H1 (cell line): ENCODE data around the gene ANKFN1.

Source experiments
- EGR1 ChIP-seq: IDR thresholded peaks from 2 replicates; pipeline ENCODE4 v1.6.1; 2011; ENCODE audit warnings: low read depth, low read length, borderline replicate concordance
- EZH2 ChIP-seq: fragments of 200-600 bp; sonication (generic); IDR thresholded peaks from 2 replicates; pipeline ENCODE4 v1.7.1; 2012; ENCODE audit warnings: low read depth, mild to moderate bottlenecking, moderate library complexity, low read length, inconsistent platforms; ENCODE audit not compliant: severe bottlenecking
- FOSL1 ChIP-seq: IDR thresholded peaks from 2 replicates; pipeline ENCODE4 v1.6.1; 2011; ENCODE audit warnings: mild to moderate bottlenecking, low read depth, low read length, moderate library complexity; ENCODE audit not compliant: insufficient read depth
- HDAC6 ChIP-seq: IDR thresholded peaks from one replicate; pipeline ENCODE4 v1.7.1; 2012; ENCODE audit warnings: low read depth, mild to moderate bottlenecking, inconsistent platforms, low read length, moderate library complexity
- POLR2A ChIP-seq, 2 experiments: IDR thresholded peaks; 1 replicate in 1 of 2; 2 replicates in 1 of 2; pipeline ENCODE4 v1.6.1; 2011; ENCODE audit warnings: low read depth in 2 of 2, low read length in 2 of 2, mild to moderate bottlenecking in 2 of 2; ENCODE audit errors: control extremely low read depth in 1 of 2
- SIX5 ChIP-seq: IDR thresholded peaks from 2 replicates; pipeline ENCODE4 v1.6.1; 2011; ENCODE audit warnings: mild to moderate bottlenecking, low read depth, low read length
- TAF1 ChIP-seq: IDR thresholded peaks from 2 replicates; pipeline ENCODE4 v1.6.1; 2011; ENCODE audit warnings: mild to moderate bottlenecking, low read depth, low read length
- TAF7 ChIP-seq: optimal IDR thresholded peaks from 2 replicates; pipeline ENCODE3; 2011; ENCODE audit warnings: low read depth, mild to moderate bottlenecking, inconsistent platforms, low read length, moderate library complexity, borderline replicate concordance
- TEAD4 ChIP-seq: IDR thresholded peaks from 2 replicates; pipeline ENCODE4 v1.6.1; 2012; ENCODE audit warnings: low read depth, low read length, inconsistent platforms, mixed read lengths
- TF ChIP-seq, protein P1 (sequence below), 3 experiments: IDR thresholded peaks; 1 replicate in 2 of 3; 2 replicates in 1 of 3; pipeline versions ENCODE4 v1.5.1 to v1.6.1; 2011; ENCODE audit warnings: low read length in 3 of 3, mild to moderate bottlenecking in 3 of 3, inconsistent platforms in 2 of 3, low read depth in 1 of 3, moderate library complexity in 1 of 3; ENCODE audit not compliant: insufficient read depth in 1 of 3; ENCODE audit errors: control extremely low read depth in 1 of 3
- TF ChIP-seq, protein P2 (sequence below): IDR thresholded peaks from 2 replicates; pipeline ENCODE4 v1.6.1; 2012; ENCODE audit warnings: low read length, inconsistent platforms
- TF ChIP-seq, protein P3 (sequence below): IDR thresholded peaks from 2 replicates; pipeline ENCODE4 v1.6.1; 2012; ENCODE audit warnings: inconsistent platforms
- TF ChIP-seq, protein P4 (sequence below): IDR thresholded peaks from 2 replicates; pipeline ENCODE4 v1.6.1; 2012; ENCODE audit warnings: inconsistent platforms

DNA sequence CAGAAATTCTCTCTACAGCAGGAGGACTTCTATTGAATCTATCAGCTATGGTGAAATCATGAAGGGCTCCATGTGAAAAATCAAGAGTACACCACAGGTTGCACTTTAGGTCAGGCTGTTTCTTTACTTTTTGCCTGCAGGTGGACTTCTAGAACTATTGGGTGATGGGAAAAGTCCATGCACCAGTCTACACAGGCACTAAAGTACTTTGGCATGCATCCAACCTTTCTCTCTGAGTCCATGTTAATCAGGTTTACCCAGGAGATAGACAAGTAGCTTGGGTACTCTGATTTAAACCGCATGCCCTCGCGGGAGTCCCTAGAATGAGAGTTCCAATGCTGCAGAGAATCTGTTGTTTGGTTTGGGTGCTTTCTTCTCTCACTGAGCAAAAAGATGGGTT is 9.1 kb upstream of the ANKFN1 start:
- TF ChIP-seq FOSL1 (no peak), EZH2 (no peak), TEAD4 (no peak), HDAC6 (no peak), POLR2A (IDR thresholded peaks at IDR 0.05; ENCODE audit: control extremely low read depth in 1 of 2, low read depth in 2 of 2, low read length in 2 of 2) (no peak), EGR1 (no peak), TAF7 (no peak), SIX5 (no peak), TAF1 (no peak)
- TF ChIP-seq, protein P1, sequence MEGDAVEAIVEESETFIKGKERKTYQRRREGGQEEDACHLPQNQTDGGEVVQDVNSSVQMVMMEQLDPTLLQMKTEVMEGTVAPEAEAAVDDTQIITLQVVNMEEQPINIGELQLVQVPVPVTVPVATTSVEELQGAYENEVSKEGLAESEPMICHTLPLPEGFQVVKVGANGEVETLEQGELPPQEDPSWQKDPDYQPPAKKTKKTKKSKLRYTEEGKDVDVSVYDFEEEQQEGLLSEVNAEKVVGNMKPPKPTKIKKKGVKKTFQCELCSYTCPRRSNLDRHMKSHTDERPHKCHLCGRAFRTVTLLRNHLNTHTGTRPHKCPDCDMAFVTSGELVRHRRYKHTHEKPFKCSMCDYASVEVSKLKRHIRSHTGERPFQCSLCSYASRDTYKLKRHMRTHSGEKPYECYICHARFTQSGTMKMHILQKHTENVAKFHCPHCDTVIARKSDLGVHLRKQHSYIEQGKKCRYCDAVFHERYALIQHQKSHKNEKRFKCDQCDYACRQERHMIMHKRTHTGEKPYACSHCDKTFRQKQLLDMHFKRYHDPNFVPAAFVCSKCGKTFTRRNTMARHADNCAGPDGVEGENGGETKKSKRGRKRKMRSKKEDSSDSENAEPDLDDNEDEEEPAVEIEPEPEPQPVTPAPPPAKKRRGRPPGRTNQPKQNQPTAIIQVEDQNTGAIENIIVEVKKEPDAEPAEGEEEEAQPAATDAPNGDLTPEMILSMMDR (IDR thresholded peaks at IDR 0.05; ENCODE audit: control extremely low read depth in 1 of 3, insufficient read depth in 1 of 3, low read depth in 1 of 3, low read length in 3 of 3) = no peak
- TF ChIP-seq, protein P2, sequence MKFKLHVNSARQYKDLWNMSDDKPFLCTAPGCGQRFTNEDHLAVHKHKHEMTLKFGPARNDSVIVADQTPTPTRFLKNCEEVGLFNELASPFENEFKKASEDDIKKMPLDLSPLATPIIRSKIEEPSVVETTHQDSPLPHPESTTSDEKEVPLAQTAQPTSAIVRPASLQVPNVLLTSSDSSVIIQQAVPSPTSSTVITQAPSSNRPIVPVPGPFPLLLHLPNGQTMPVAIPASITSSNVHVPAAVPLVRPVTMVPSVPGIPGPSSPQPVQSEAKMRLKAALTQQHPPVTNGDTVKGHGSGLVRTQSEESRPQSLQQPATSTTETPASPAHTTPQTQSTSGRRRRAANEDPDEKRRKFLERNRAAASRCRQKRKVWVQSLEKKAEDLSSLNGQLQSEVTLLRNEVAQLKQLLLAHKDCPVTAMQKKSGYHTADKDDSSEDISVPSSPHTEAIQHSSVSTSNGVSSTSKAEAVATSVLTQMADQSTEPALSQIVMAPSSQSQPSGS = no peak
- TF ChIP-seq, protein P3, sequence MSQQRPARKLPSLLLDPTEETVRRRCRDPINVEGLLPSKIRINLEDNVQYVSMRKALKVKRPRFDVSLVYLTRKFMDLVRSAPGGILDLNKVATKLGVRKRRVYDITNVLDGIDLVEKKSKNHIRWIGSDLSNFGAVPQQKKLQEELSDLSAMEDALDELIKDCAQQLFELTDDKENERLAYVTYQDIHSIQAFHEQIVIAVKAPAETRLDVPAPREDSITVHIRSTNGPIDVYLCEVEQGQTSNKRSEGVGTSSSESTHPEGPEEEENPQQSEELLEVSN = no peak
- TF ChIP-seq, protein P4, sequence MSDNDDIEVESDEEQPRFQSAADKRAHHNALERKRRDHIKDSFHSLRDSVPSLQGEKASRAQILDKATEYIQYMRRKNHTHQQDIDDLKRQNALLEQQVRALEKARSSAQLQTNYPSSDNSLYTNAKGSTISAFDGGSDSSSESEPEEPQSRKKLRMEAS = no peak
